Adrenal gland (tissue), 5 donors: Measurements from ENCODE around the gene RNF207.

Source experiments
- POLR2A ChIP-seq, 2 donors: fragments of 450-650 bp; IDR thresholded peaks; one replicate each; pipeline ENCODE4 v1.6.1; 2017; ENCODE audit warnings: antibody characterized with exemption in 2 of 2, mild to moderate bottlenecking in 2 of 2, moderate library complexity in 1 of 2
- TF ChIP-seq, protein P1 (sequence below), 6 experiments: fragments of 450-650 bp in 4 of 6; fragments of 200-600 bp in 2 of 6; sonication (generic) in 1 of 6; IDR thresholded peaks; 1 replicate in 5 of 6; 2 replicates in 1 of 6; pipeline versions ENCODE4 v1.5.1 to v1.8.0; 2016 to 2021; ENCODE audit warnings: antibody characterized with exemption in 6 of 6, mild to moderate bottlenecking in 2 of 6, moderate library complexity in 1 of 6
- donor health status: DM: no; HTN: no; CAD: no.

DNA sequence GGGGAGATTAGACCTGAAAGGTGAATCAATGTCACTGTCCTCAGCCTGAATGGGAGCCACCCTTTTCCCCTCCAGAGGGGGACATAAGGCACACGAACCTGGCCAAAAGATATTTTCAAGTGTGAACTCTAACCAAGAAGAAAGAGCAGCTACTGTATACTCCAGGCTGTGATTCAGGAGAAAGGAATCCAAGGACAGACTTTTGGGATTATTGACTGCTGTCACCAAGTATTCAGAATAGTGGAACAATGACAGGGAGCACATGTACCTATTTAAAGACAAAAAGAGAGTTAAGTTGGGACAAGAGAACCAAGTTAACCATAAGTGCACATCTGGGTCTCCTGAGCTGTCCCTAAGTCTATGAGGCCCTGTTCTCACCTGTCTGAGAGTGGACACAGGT lies 27.5 kb downstream of the RNF207 start:
- TF ChIP-seq, protein P1, sequence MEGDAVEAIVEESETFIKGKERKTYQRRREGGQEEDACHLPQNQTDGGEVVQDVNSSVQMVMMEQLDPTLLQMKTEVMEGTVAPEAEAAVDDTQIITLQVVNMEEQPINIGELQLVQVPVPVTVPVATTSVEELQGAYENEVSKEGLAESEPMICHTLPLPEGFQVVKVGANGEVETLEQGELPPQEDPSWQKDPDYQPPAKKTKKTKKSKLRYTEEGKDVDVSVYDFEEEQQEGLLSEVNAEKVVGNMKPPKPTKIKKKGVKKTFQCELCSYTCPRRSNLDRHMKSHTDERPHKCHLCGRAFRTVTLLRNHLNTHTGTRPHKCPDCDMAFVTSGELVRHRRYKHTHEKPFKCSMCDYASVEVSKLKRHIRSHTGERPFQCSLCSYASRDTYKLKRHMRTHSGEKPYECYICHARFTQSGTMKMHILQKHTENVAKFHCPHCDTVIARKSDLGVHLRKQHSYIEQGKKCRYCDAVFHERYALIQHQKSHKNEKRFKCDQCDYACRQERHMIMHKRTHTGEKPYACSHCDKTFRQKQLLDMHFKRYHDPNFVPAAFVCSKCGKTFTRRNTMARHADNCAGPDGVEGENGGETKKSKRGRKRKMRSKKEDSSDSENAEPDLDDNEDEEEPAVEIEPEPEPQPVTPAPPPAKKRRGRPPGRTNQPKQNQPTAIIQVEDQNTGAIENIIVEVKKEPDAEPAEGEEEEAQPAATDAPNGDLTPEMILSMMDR (IDR thresholded peaks at IDR 0.05), result no peak
- TF ChIP-seq POLR2A (IDR thresholded peaks at IDR 0.05), result no peak
